NB4 (cell line): ENCODE data around the gene ROPN1.

Source experiments
- CTCF ChIP-seq: IDR thresholded peaks from one replicate; pipeline ENCODE4 v1.5.1; 2012; ENCODE audit warnings: low read depth, low read length
- MAX ChIP-seq: IDR thresholded peaks from 2 replicates; pipeline ENCODE4 v1.6.1; 2011; ENCODE audit warnings: low read depth, low read length
- MYC ChIP-seq: IDR thresholded peaks from 2 replicates; pipeline ENCODE4 v1.6.1; 2011; ENCODE audit warnings: low read depth, low read length
- POLR2A ChIP-seq: IDR thresholded peaks from 2 replicates; pipeline ENCODE4 v1.6.1; 2011; ENCODE audit warnings: mild to moderate bottlenecking; ENCODE audit not compliant: insufficient read length; ENCODE audit errors: extremely low read depth

- TF ChIP-seq CTCF (no peak), POLR2A (no peak), MAX (no peak), MYC (no peak)
These were observed 43.5 kb downstream of the ROPN1 start for GRCh38 chr3:123948449-123948848.
